K562 (cell line): Measurements from ENCODE around the gene ZBTB14. TPM values are rescaled to one million over a fixed set of nuclear protein-coding genes. Genes with fewer than 3 reads are reported as not detected.

ENCODE experiments used
- ATAC-seq: fragments of 200-7000 bp; cut with Tn5 transposase; 3 replicates; pipeline ENCODE4 v1.9.1; 2020; ENCODE audit warnings: moderate library complexity
- BruUV-seq: library from RNA; stranded (reverse); fragments of 400-500 nt; replicated peaks from 2 replicates; lab custom pipeline; 2021; lab: Mats Ljungman, UMichigan
- CTCF ChIA-PET: fragments of 300-600 bp; formaldehyde crosslinking; extraction: SDS; loops from one replicate; lab custom pipeline; 2021; ENCODE audit warnings: low intra/inter-chr PET ratio; lab: Yijun Ruan, JAX
- POLR2A ChIA-PET: fragments of 300-600, 350-650 bp; sonication (Branson Sonifier 250); formaldehyde crosslinking; extraction: SDS; loops from one replicate; lab custom pipeline; 2021; ENCODE audit warnings: antibody characterized with exemption, inconsistent platforms; lab: Yijun Ruan, JAX
- DNase-seq, 4 experiments: peaks; one replicate each; pipeline versions ENCODE4 v3.0.0 to v3.0.0-alpha.2; 2011 to 2018; ENCODE audit warnings: low spot score in 3 of 4, mixed read lengths in 3 of 4; ENCODE audit errors: extremely low read depth in 1 of 4
- FAIRE-seq: peaks from 2 replicates; lab custom pipeline; 2011; peaks lifted over from hg19 to GRCh38; lab: Jason Lieb, UNC
- H2AFZ ChIP-seq: 2 replicates; pipeline ENCODE4 v1.6.0; 2011; ENCODE audit warnings: low read depth, low read length, control low read depth, inconsistent platforms
- H3K27ac ChIP-seq: fragments of 200-600 bp; 3 replicates; pipeline ENCODE4 v1.8.0; 2011; ENCODE audit warnings: low read depth, mild to moderate bottlenecking, control low read depth, inconsistent platforms, low read length, moderate library complexity, mixed read lengths; ENCODE audit errors: extremely low read depth
- H3K27me3 ChIP-seq, 2 experiments: fragments of 300-600 bp in 1 of 2; 2 replicates in 1 of 2; 3 replicates in 1 of 2; pipeline versions ENCODE4 v1.6.0 to v1.8.0; 2011; ENCODE audit warnings: inconsistent platforms in 2 of 2, low read length in 2 of 2, mild to moderate bottlenecking in 1 of 2, mixed read lengths in 1 of 2, moderate library complexity in 1 of 2; ENCODE audit not compliant: control insufficient read depth in 2 of 2, insufficient read depth in 2 of 2
- H3K36me3 ChIP-seq: fragments of 300-600 bp; 3 replicates; pipeline ENCODE4 v1.8.0; 2011; ENCODE audit warnings: mild to moderate bottlenecking, low read length, inconsistent platforms; ENCODE audit not compliant: control insufficient read depth, insufficient read depth
- H3K4me1 ChIP-seq, 2 experiments: fragments of 200-600 bp in 1 of 2; replicated peaks in 1 of 2; 2 replicates in 1 of 2; 3 replicates in 1 of 2; pipeline versions ENCODE4 v1.5.1 to v1.8.0; 2011; ENCODE audit warnings: inconsistent platforms in 2 of 2, low read length in 2 of 2, mild to moderate bottlenecking in 1 of 2, mixed read lengths in 1 of 2, moderate library complexity in 1 of 2; ENCODE audit not compliant: control insufficient read depth in 2 of 2, insufficient read depth in 2 of 2
- H3K4me2 ChIP-seq: 2 replicates; pipeline ENCODE4 v1.6.1; 2011; ENCODE audit warnings: low read length, control low read depth, inconsistent platforms, mixed read lengths; ENCODE audit not compliant: insufficient read depth
- H3K4me3 ChIP-seq: fragments of 200-600 bp; sonication (generic), shearing (Covaris generic); 2 replicates; pipeline ENCODE4 v1.5.1; 2016; ENCODE audit warnings: control low read depth, inconsistent platforms
- H3K79me2 ChIP-seq: fragments of 200-600 bp; 3 replicates; pipeline ENCODE4 v1.8.0; 2011; ENCODE audit warnings: low read length, inconsistent platforms; ENCODE audit not compliant: control insufficient read depth, insufficient read depth
- H3K9ac ChIP-seq, 2 experiments: 2 replicates each; pipeline versions ENCODE4 v1.6.0 to v1.6.1; 2011; ENCODE audit warnings: low read depth in 2 of 2, low read length in 2 of 2, control low read depth in 1 of 2, inconsistent platforms in 1 of 2, mild to moderate bottlenecking in 1 of 2, mixed read lengths in 1 of 2; ENCODE audit not compliant: insufficient read depth in 1 of 2
- H3K9me1 ChIP-seq: one replicate; pipeline ENCODE4 v1.6.0; 2011; ENCODE audit warnings: inconsistent platforms, mild to moderate bottlenecking, low read length, moderate library complexity; ENCODE audit not compliant: control insufficient read depth, insufficient read depth
- H3K9me3 ChIP-seq: replicated peaks from 2 replicates; pipeline ENCODE4 v1.5.1; 2011; ENCODE audit warnings: low read depth, low read length, inconsistent platforms; ENCODE audit not compliant: control insufficient read depth, insufficient read depth
- H4K20me1 ChIP-seq: replicated peaks from 2 replicates; pipeline ENCODE4 v1.6.1; 2011; ENCODE audit warnings: low read length, inconsistent platforms, mixed read lengths; ENCODE audit not compliant: control insufficient read depth, insufficient read depth
- FIP1L1 ChIP-seq: fragments of 200-400 bp; formaldehyde crosslinking; IDR thresholded peaks from 2 replicates; pipeline ENCODE4 v1.6.1; 2018; ENCODE audit warnings: mild to moderate bottlenecking, low read depth, low read length; ENCODE audit not compliant: poor library complexity, severe bottlenecking
- MECOM ChIP-seq: fragments of 250-450 bp; sonication (Bioruptor Pico); IDR thresholded peaks from 2 replicates; pipeline ENCODE4 v1.8.0; 2022; ENCODE audit warnings: inconsistent platforms
- MEF2D ChIP-seq: conservative IDR thresholded peaks from 2 replicates; pipeline ENCODE4 v1.6.1; 2016; ENCODE audit warnings: low read depth, missing genetic modification characterization, missing compliant biosample characterization
- PHF20 ChIP-seq: fragments of 450-650 bp; IDR thresholded peaks from 2 replicates; pipeline ENCODE4 v1.6.1; 2018; ENCODE audit not compliant: partially characterized antibody
- SREBF2 ChIP-seq: sonication (generic); formaldehyde crosslinking; IDR thresholded peaks from 2 replicates; pipeline ENCODE4 v1.4.0; 2020; ENCODE audit warnings: mild to moderate bottlenecking, missing genetic modification reagents
- SRSF1 ChIP-seq: fragments of 200-400 bp; formaldehyde crosslinking; IDR thresholded peaks from 2 replicates; pipeline ENCODE4 v1.6.1; 2017; ENCODE audit warnings: mild to moderate bottlenecking, low read depth, low read length, moderate library complexity
- TEAD4 ChIP-seq, 2 experiments: sonication (generic) in 1 of 2; formaldehyde crosslinking in 1 of 2; IDR thresholded peaks; 2 replicates each; pipeline versions ENCODE4 v1.6.1 to v1.8.0; 2012 to 2022; ENCODE audit warnings: borderline replicate concordance in 1 of 2, inconsistent platforms in 1 of 2, low read length in 1 of 2, mild to moderate bottlenecking in 1 of 2, missing genetic modification reagents in 1 of 2
- ZBED1 ChIP-seq: IDR thresholded peaks from 2 replicates; pipeline ENCODE4 v1.6.1; 2014
- ZFP30 ChIP-seq: fragments of 250-450 bp; sonication (Bioruptor Pico); IDR thresholded peaks from 2 replicates; pipeline ENCODE4 v1.8.0; 2022; ENCODE audit warnings: moderate library complexity, mild to moderate bottlenecking, inconsistent platforms, borderline replicate concordance
- ZKSCAN8 ChIP-seq: fragments of 200-800 bp; sonication (Bioruptor generic); IDR thresholded peaks from 2 replicates; pipeline ENCODE4 v1.6.1; 2016; ENCODE audit warnings: missing genetic modification characterization, missing compliant biosample characterization
- WGBS: fragments of 100-300 bp; shearing (Covaris generic); methylation state at CpG from one replicate; pipeline ENCODE4 v1.1.6; 2016; ENCODE audit warnings: low coverage, mixed read lengths; ENCODE audit not compliant: insufficient coverage; ENCODE audit errors: missing lambda C conversion rate; 5-methylcytosine and 5-hydroxymethylcytosine counted together
- in situ Hi-C: fragments of 300-500 bp; cut with MboI; formaldehyde crosslinking; loops from 4 replicates; pipeline ENCODE4 v1.15.0; 2018; ENCODE audit warnings: inconsistent platforms, mixed read lengths
- intact Hi-C: fragments of 100-400 bp; cut with micrococcal nuclease; formaldehyde crosslinking; loops from 2 replicates; pipeline ENCODE4 v1.14.2; 2022
- polyA plus RNA-seq, 8 experiments: library from polyadenylated mRNA; depleted of rRNA in 4 of 8; stranded (reverse) in 5 of 8; unstranded in 3 of 8; fragments of >200 nt; fragmentation: Nextera tagmentation in 2 of 8; fragmentation: Illumina TruSeq in 1 of 8; extraction: Ambion mirVana in 2 of 8; extraction: Trizol in 1 of 8; gene quantifications; 2 replicates each; pipeline versions ENCODE4 v1.2.1 to v1.2.3, GENCODE V29; 2011 to 2014; ENCODE audit warnings: inconsistent platforms in 1 of 8, missing spikeins in 1 of 8
- total RNA-seq, 7 experiments: library from RNA; depleted of rRNA in 6 of 7; stranded (reverse); fragments of >200 nt in 6 of 7; fragmentation: Illumina TruSeq in 2 of 7; extraction: Trizol in 2 of 7; gene quantifications; 2 replicates each; pipeline versions ENCODE4 v1.2.1 to v1.2.3, GENCODE V29; 2011 to 2021; ENCODE audit warnings: low replicate concordance in 1 of 7
- TF ChIP-seq, protein P1 (sequence below): fragments of 450-650 bp; IDR thresholded peaks from 2 replicates; pipeline ENCODE4 v1.6.1; 2016; ENCODE audit warnings: low read depth
- TF ChIP-seq, protein P2 (sequence below), 2 experiments: IDR thresholded peaks; 2 replicates each; pipeline ENCODE4 v1.6.1; 2011; ENCODE audit warnings: borderline replicate concordance in 1 of 2, control low read depth in 1 of 2, low read depth in 1 of 2, low read length in 1 of 2, mild to moderate bottlenecking in 1 of 2, mixed read lengths in 1 of 2, moderate library complexity in 1 of 2; ENCODE audit not compliant: insufficient read depth in 1 of 2, insufficient read length in 1 of 2, poor library complexity in 1 of 2, severe bottlenecking in 1 of 2; ENCODE audit errors: extremely low read depth in 1 of 2

The ZBTB14 gene
- total and polyA plus RNA-seq, 9 of the 15 experiments (the other 6 are each of a cell fraction or from before 2014, with no cell fraction given) = 2.8 to 12.6 (median 9.0) TPM

DNA sequence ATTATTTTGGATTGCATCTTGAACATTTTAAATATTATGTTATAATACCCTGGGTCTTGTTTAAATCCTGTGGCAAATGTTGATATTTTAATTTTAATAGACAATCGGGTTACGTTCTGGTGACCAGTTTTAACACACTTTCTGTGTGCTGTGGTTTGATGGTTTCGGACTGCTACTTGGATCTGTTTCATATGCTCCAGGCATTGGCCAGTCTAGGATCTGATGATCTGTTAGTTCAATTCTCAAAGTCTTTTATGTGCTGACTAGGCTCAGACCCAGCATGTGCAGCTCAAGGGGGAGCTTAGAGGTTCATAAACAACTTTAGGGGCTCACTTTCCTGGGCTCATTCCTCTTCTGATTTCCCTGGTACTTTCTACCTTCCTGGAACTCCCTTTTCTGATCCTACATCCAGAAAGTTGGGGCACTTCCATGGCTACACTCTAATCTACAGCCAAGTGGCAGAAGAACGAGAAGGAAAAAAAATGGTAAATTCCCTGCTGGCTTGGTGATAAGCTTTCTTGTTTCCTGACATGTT is 5.0 kb upstream of the ZBTB14 start:
- Histone ChIP-seq H3K27me3 (no peaks in the 10 kb centered on the region), H3K4me3 (no peak overlapping the region), H3K36me3 (no peaks in the 10 kb centered on the region), H3K4me1 (peaks cover 0 to 12% of the 10 kb centered on the region in 2 experiments; a peak in 3 of 5 replicates), H3K79me2 (no peaks in the 10 kb centered on the region), H4K20me1 (no peaks in the 10 kb centered on the region), H3K9ac (no peak overlapping the region), H3K4me2 (no peak overlapping the region), H2AFZ (peak overlapping the region; percentile 46; the same call in 1 of the 2 replicates), H3K27ac (no peak overlapping the region), H3K9me3 (no peaks in the 10 kb centered on the region), H3K9me1 (no peaks in the 10 kb centered on the region)
- DNase-seq = no peak
- WGBS = 13% methylated on average over 4 of the region's 4 CpGs
- ATAC-seq = no peak
- intact Hi-C loops (no loop called here), in situ Hi-C loops (no loop called here)
- POLR2A ChIA-PET = no interaction called here
- no TSS peak for BruUV-seq
- CTCF ChIA-PET = no interaction called here
- no peak for FAIRE-seq
- TF ChIP-seq SRSF1 (no peak), ZFP30 (CRISPR knock-in tag) (no peak), ZKSCAN8 (no peak), SREBF2 (no peak), MEF2D (tag) (no peak), MECOM (CRISPR knock-in tag) (no peak), ZBED1 (no peak), FIP1L1 (no peak), TEAD4 (IDR thresholded peaks at IDR 0.05; ENCODE audit: low read length) (no peak), TEAD4 (CRISPR knock-in tag; IDR thresholded peaks at IDR 0.05; ENCODE audit: borderline replicate concordance) (no peak), PHF20 (no peak)
- TF ChIP-seq, protein P1, sequence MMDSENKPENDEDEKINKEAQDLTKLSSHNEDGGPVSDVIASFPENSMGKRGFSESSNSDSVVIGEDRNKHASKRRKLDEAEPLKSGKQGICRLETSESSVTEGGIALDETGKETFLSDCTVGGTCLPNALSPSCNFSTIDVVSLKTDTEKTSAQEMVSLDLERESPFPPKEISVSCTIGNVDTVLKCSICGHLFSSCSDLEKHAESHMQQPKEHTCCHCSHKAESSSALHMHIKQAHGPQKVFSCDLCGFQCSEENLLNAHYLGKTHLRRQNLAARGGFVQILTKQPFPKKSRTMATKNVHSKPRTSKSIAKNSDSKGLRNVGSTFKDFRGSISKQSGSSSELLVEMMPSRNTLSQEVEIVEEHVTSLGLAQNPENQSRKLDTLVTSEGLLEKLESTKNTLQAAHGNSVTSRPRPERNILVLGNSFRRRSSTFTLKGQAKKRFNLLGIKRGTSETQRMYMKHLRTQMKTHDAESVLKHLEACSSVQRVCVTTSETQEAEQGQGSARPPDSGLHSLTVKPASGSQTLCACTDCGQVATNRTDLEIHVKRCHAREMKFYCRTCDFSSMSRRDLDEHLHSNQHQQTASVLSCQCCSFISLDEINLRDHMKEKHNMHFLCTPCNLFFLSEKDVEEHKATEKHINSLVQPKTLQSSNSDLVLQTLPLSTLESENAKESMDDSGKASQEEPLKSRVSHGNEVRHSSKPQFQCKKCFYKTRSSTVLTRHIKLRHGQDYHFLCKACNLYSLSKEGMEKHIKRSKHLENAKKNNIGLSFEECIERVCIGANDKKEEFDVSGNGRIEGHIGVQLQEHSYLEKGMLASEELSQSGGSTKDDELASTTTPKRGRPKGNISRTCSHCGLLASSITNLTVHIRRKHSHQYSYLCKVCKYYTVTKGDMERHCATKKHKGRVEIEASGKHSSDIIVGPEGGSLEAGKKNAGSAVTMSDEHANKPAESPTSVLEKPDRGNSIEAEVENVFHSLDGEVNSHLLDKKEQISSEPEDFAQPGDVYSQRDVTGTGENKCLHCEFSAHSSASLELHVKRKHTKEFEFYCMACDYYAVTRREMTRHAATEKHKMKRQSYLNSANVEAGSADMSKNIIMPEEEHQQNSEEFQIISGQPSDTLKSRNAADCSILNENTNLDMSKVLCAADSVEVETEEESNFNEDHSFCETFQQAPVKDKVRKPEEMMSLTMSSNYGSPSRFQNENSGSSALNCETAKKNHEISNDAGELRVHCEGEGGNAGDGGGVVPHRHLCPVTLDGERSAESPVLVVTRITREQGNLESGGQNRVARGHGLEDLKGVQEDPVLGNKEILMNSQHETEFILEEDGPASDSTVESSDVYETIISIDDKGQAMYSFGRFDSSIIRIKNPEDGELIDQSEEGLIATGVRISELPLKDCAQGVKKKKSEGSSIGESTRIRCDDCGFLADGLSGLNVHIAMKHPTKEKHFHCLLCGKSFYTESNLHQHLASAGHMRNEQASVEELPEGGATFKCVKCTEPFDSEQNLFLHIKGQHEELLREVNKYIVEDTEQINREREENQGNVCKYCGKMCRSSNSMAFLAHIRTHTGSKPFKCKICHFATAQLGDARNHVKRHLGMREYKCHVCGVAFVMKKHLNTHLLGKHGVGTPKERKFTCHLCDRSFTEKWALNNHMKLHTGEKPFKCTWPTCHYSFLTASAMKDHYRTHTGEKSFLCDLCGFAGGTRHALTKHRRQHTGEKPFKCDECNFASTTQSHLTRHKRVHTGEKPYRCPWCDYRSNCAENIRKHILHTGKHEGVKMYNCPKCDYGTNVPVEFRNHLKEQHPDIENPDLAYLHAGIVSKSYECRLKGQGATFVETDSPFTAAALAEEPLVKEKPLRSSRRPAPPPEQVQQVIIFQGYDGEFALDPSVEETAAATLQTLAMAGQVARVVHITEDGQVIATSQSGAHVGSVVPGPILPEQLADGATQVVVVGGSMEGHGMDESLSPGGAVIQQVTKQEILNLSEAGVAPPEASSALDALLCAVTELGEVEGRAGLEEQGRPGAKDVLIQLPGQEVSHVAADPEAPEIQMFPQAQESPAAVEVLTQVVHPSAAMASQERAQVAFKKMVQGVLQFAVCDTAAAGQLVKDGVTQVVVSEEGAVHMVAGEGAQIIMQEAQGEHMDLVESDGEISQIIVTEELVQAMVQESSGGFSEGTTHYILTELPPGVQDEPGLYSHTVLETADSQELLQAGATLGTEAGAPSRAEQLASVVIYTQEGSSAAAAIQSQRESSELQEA = no peak
- TF ChIP-seq, protein P2, sequence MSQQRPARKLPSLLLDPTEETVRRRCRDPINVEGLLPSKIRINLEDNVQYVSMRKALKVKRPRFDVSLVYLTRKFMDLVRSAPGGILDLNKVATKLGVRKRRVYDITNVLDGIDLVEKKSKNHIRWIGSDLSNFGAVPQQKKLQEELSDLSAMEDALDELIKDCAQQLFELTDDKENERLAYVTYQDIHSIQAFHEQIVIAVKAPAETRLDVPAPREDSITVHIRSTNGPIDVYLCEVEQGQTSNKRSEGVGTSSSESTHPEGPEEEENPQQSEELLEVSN (IDR thresholded peaks at IDR 0.05; ENCODE audit: borderline replicate concordance in 1 of 2, extremely low read depth in 1 of 2, insufficient read depth in 1 of 2, insufficient read length in 1 of 2, low read depth in 1 of 2, low read length in 1 of 2, poor library complexity in 1 of 2, severe bottlenecking in 1 of 2) = no peak
